HCT116 (cell line): ENCODE measurements around the gene ELL2. TPM values are rescaled to one million over a fixed set of nuclear protein-coding genes. Genes with fewer than 3 reads are reported as not detected.

Source experiments
- ATAC-seq: fragments of 200-7000 bp; cut with Tn5 transposase; 2 replicates; pipeline ENCODE4 v1.9.1; 2020; ENCODE audit warnings: mild to moderate bottlenecking, moderate library complexity
- BruUV-seq: library from RNA; stranded (reverse); fragments of 400-500 nt; replicated peaks from 2 replicates; lab custom pipeline; 2021; lab: Mats Ljungman, UMichigan
- CTCF ChIA-PET: fragments of 300-600 bp; sonication (Branson Sonifier 250); formaldehyde crosslinking; loops from one replicate; lab custom pipeline; 2021; ENCODE audit warnings: antibody characterized with exemption; lab: Charles Lee
- POLR2A ChIA-PET: fragments of 300-600, 350-600 bp; sonication (Branson Sonifier 250); formaldehyde crosslinking; loops from one replicate; lab custom pipeline; 2021; ENCODE audit warnings: antibody characterized with exemption; lab: Charles Lee
- RAD21 ChIA-PET, 2 experiments: fragments of 300-600 bp; sonication (Branson Sonifier 250); formaldehyde crosslinking; loops; one replicate each; lab custom pipeline; 2023; ENCODE audit warnings: low total read pairs in 2 of 2; ENCODE audit not compliant: uncharacterized antibody in 2 of 2, unreplicated experiment in 2 of 2, low non-redundant PET in 1 of 2; lab: Charles Lee
- DNase-seq: peaks from one replicate; pipeline ENCODE4 v3.0.0-alpha.2; 2010; ENCODE audit warnings: low read depth, low spot score
- H2AFZ ChIP-seq: fragments of 200-600 bp; shearing (Covaris generic), sonication (generic); 2 replicates; pipeline ENCODE4 v1.6.1; 2017; ENCODE audit warnings: low read depth, mixed run types, mixed read lengths, antibody characterized with exemption, low read length; ENCODE audit not compliant: poor library complexity, severe bottlenecking
- H3K27ac ChIP-seq: 2 replicates; pipeline ENCODE4 v1.5.1; 2012; ENCODE audit warnings: low read depth, low read length
- H3K27me3 ChIP-seq: fragments of 200-600 bp; sonication (generic); 2 replicates; pipeline ENCODE4 v1.6.1; 2016; ENCODE audit warnings: mixed run types, low read length, mixed read lengths; ENCODE audit not compliant: insufficient read depth
- H3K36me3 ChIP-seq, 2 experiments: fragments of 200-500 bp in 1 of 2; fragments of 200-600 bp in 1 of 2; sonication (Bioruptor generic) in 1 of 2; sonication (generic) in 1 of 2; 2 replicates each; pipeline versions ENCODE4 v1.5.1 to v1.6.1; 2014 to 2016; ENCODE audit warnings: low read length in 2 of 2, inconsistent platforms in 1 of 2, mixed read lengths in 1 of 2, mixed run types in 1 of 2; ENCODE audit not compliant: insufficient read depth in 2 of 2, control insufficient read depth in 1 of 2
- H3K4me1 ChIP-seq, 2 experiments: fragments of 200-600 bp in 1 of 2; sonication (generic) in 1 of 2; 2 replicates each; pipeline versions ENCODE4 v1.5.1 to v1.6.1; 2012 to 2017; ENCODE audit warnings: low read length in 2 of 2, inconsistent platforms in 1 of 2, mild to moderate bottlenecking in 1 of 2, mixed read lengths in 1 of 2, mixed run types in 1 of 2, moderate library complexity in 1 of 2; ENCODE audit not compliant: insufficient read depth in 2 of 2, control insufficient read depth in 1 of 2
- H3K4me2 ChIP-seq: fragments of 200-600 bp; sonication (generic); 2 replicates; pipeline ENCODE4 v1.6.1; 2017; ENCODE audit warnings: mixed run types, low read length, mixed read lengths
- H3K4me3 ChIP-seq, 2 experiments: fragments of 200-600 bp in 1 of 2; sonication (generic) in 1 of 2; replicated peaks in 1 of 2; 2 replicates each; pipeline ENCODE4 v1.5.1; 2011 to 2016; ENCODE audit warnings: low read length in 2 of 2, control low read depth in 1 of 2, low read depth in 1 of 2, mild to moderate bottlenecking in 1 of 2, mixed read lengths in 1 of 2, mixed run types in 1 of 2
- H3K79me2 ChIP-seq: fragments of 200-600 bp; sonication (generic); 2 replicates; pipeline ENCODE4 v1.6.1; 2017; ENCODE audit warnings: mild to moderate bottlenecking, mixed run types, low read length, moderate library complexity, mixed read lengths; ENCODE audit not compliant: insufficient read depth
- H3K9ac ChIP-seq: fragments of 200-600 bp; sonication (generic); 2 replicates; pipeline ENCODE4 v1.6.1; 2016; ENCODE audit warnings: low read length, mixed read lengths
- H3K9me2 ChIP-seq: fragments of 200-600 bp; sonication (generic), shearing (Covaris generic); 2 replicates; pipeline ENCODE4 v1.6.1; 2017; ENCODE audit warnings: mixed run types, mild to moderate bottlenecking, moderate library complexity; ENCODE audit not compliant: insufficient read depth
- H3K9me3 ChIP-seq, 2 experiments: fragments of 200-500 bp in 1 of 2; fragments of 200-600 bp in 1 of 2; sonication (Bioruptor generic) in 1 of 2; sonication (generic) in 1 of 2; 2 replicates each; pipeline ENCODE4 v1.6.1; 2014 to 2017; ENCODE audit warnings: low read length in 2 of 2, mixed read lengths in 2 of 2, inconsistent platforms in 1 of 2, low read depth in 1 of 2, mild to moderate bottlenecking in 1 of 2, mixed run types in 1 of 2, moderate library complexity in 1 of 2; ENCODE audit not compliant: control insufficient read depth in 1 of 2, insufficient read depth in 1 of 2
- H4K20me1 ChIP-seq: fragments of 200-600 bp; sonication (generic), shearing (Covaris generic); 2 replicates; pipeline ENCODE4 v1.6.1; 2017; ENCODE audit warnings: mixed run types, mild to moderate bottlenecking, moderate library complexity; ENCODE audit not compliant: insufficient read depth
- CBX3 ChIP-seq: IDR thresholded peaks from 2 replicates; pipeline ENCODE4 v1.6.1; 2012; ENCODE audit warnings: low read depth
- EGR1 ChIP-seq: IDR thresholded peaks from 2 replicates; pipeline ENCODE4 v1.6.1; 2012; ENCODE audit warnings: low read depth
- ELF1 ChIP-seq: IDR thresholded peaks from 2 replicates; pipeline ENCODE4 v1.6.1; 2012; ENCODE audit warnings: low read depth, borderline replicate concordance
- EZH2 ChIP-seq: fragments of 200-600 bp; sonication (generic); IDR thresholded peaks from 2 replicates; pipeline ENCODE4 v1.6.1; 2017; ENCODE audit warnings: antibody characterized with exemption, mixed run types
- FOSL1 ChIP-seq: IDR thresholded peaks from 2 replicates; pipeline ENCODE4 v1.6.1; 2012; ENCODE audit warnings: low read depth
- POLR2A ChIP-seq: IDR thresholded peaks from 2 replicates; pipeline ENCODE4 v1.7.0; 2011; ENCODE audit warnings: borderline replicate concordance; ENCODE audit not compliant: insufficient read depth, insufficient read length; ENCODE audit errors: extremely low read depth
- RAD21 ChIP-seq: IDR thresholded peaks from 2 replicates; pipeline ENCODE4 v1.6.1; 2012; ENCODE audit warnings: low read depth, mild to moderate bottlenecking
- SP1 ChIP-seq: IDR thresholded peaks from 2 replicates; pipeline ENCODE4 v1.6.1; 2012; ENCODE audit warnings: low read depth
- TCF7L2 ChIP-seq: IDR thresholded peaks from 2 replicates; pipeline ENCODE4 v1.7.0; 2011; ENCODE audit warnings: borderline replicate concordance, inconsistent platforms; ENCODE audit not compliant: insufficient read depth, insufficient read length; ENCODE audit errors: extremely low read depth
- YY1 ChIP-seq: IDR thresholded peaks from 2 replicates; pipeline ENCODE4 v1.6.1; 2011; ENCODE audit warnings: low read length, low read depth, moderate library complexity, mild to moderate bottlenecking; ENCODE audit not compliant: insufficient replicate concordance; ENCODE audit errors: extremely low read depth
- ZFX ChIP-seq: fragments of 450-650 bp; IDR thresholded peaks from 2 replicates; pipeline ENCODE4 v1.6.1; 2017
- intact Hi-C: fragments of 100-400 bp; cut with micrococcal nuclease; formaldehyde crosslinking; loops from 2 replicates; pipeline ENCODE4 v1.10.0; 2022
- total RNA-seq: library from RNA; stranded (reverse); gene quantifications from one replicate; pipeline ENCODE4 v1.2.1, GENCODE V29; 2021; ENCODE audit not compliant: unreplicated experiment
- TF ChIP-seq, protein P1 (sequence below): IDR thresholded peaks from 2 replicates; pipeline ENCODE4 v1.6.1; 2012
- TF ChIP-seq, protein P2 (sequence below), 3 experiments: fragments of 200-600 bp in 1 of 3; sonication (generic) in 1 of 3; IDR thresholded peaks in 2 of 3; conservative IDR thresholded peaks in 1 of 3; 2 replicates each; pipeline ENCODE4 v1.5.1; 2012 to 2017; ENCODE audit warnings: low read depth in 2 of 3, low read length in 2 of 3, antibody characterized with exemption in 1 of 3, borderline replicate concordance in 1 of 3, control low read depth in 1 of 3, mild to moderate bottlenecking in 1 of 3, mixed read lengths in 1 of 3, mixed run types in 1 of 3, moderate library complexity in 1 of 3; ENCODE audit not compliant: insufficient read depth in 1 of 3

ELL2 gene
- total RNA-seq, 1 experiment from 2014 or later: 29.8 TPM

DNA sequence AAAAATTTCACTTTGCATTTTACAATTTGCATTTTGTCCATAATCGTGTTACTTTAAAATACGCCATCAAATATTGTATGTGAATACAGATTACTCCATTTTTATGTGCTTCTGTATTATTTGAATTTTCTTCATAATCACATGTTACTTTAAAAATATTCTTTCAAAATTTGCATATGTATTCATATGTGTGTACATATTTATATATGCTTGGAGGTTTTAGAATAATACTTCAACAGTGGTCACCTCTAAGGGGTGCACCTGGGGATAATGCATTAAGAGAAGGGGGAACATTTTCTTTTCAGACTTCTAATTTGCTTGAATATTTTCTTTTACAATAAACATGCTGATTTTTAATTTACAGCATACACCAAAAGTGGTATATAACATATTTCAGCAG lies 21.9 kb upstream of the ELL2 start:
- H3K79me2 ChIP-seq: no peaks in the 10 kb centered on the region
- ChIA-PET CTCF (no interaction called here), POLR2A (no interaction called here), RAD21 (no interaction called here)
- no peaks in the 10 kb centered on the region for H3K9me3 ChIP-seq
- H3K27me3 ChIP-seq: no peaks in the 10 kb centered on the region
- H3K9ac ChIP-seq: no peak overlapping the region
- no peaks in the 10 kb centered on the region for H4K20me1 ChIP-seq
- intact Hi-C loops: no loop called here
- H2AFZ ChIP-seq: no peak overlapping the region
- no TSS peak for BruUV-seq
- 0 out of 4 replicates have a peak, but pooled peaks cover 0 to 4% of the 10 kb centered on the region in 2 experiments for H3K4me1 ChIP-seq
- TF ChIP-seq ELF1 (no peak), EGR1 (no peak), TCF7L2 (no peak), SP1 (no peak), YY1 (no peak), RAD21 (no peak), EZH2 (no peak), ZFX (no peak), CBX3 (no peak), POLR2A (no peak), FOSL1 (no peak)
- TF ChIP-seq, protein P1, sequence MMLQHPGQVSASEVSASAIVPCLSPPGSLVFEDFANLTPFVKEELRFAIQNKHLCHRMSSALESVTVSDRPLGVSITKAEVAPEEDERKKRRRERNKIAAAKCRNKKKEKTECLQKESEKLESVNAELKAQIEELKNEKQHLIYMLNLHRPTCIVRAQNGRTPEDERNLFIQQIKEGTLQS: no peak
- TF ChIP-seq, protein P2, sequence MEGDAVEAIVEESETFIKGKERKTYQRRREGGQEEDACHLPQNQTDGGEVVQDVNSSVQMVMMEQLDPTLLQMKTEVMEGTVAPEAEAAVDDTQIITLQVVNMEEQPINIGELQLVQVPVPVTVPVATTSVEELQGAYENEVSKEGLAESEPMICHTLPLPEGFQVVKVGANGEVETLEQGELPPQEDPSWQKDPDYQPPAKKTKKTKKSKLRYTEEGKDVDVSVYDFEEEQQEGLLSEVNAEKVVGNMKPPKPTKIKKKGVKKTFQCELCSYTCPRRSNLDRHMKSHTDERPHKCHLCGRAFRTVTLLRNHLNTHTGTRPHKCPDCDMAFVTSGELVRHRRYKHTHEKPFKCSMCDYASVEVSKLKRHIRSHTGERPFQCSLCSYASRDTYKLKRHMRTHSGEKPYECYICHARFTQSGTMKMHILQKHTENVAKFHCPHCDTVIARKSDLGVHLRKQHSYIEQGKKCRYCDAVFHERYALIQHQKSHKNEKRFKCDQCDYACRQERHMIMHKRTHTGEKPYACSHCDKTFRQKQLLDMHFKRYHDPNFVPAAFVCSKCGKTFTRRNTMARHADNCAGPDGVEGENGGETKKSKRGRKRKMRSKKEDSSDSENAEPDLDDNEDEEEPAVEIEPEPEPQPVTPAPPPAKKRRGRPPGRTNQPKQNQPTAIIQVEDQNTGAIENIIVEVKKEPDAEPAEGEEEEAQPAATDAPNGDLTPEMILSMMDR (IDR thresholded peaks at IDR 0.05 in 2 of 3, conservative IDR thresholded peaks at IDR 0.05 in 1 of 3; ENCODE audit: borderline replicate concordance in 1 of 3, insufficient read depth in 1 of 3, low read depth in 2 of 3, low read length in 2 of 3): no peak
- no peak overlapping the region for H3K4me3 ChIP-seq
- H3K36me3 ChIP-seq: no peaks in the 10 kb centered on the region
- no peak overlapping the region for H3K27ac ChIP-seq
- no peaks in the 10 kb centered on the region for H3K9me2 ChIP-seq
- DNase-seq (no peak), ATAC-seq (no peak)
- no peak overlapping the region for H3K4me2 ChIP-seq
